SK-N-MC (cell line): ENCODE measurements around the gene PERM1.

ENCODE experiments used
- EZH2 ChIP-seq: fragments of 200-600 bp; sonication (generic); IDR thresholded peaks from one replicate; pipeline ENCODE4 v1.6.1; 2017; ENCODE audit warnings: antibody characterized with exemption
- FOXP2 ChIP-seq: optimal IDR thresholded peaks from 2 replicates; pipeline ENCODE3; 2011; ENCODE audit warnings: mild to moderate bottlenecking, moderate library complexity; ENCODE audit not compliant: insufficient read depth; ENCODE audit errors: extremely low read length, control extremely low read depth
- POLR2AphosphoS5 ChIP-seq: IDR thresholded peaks from 2 replicates; pipeline ENCODE4 v1.6.1; 2012; ENCODE audit warnings: mild to moderate bottlenecking, low read depth, low read length, borderline replicate concordance

DNA sequence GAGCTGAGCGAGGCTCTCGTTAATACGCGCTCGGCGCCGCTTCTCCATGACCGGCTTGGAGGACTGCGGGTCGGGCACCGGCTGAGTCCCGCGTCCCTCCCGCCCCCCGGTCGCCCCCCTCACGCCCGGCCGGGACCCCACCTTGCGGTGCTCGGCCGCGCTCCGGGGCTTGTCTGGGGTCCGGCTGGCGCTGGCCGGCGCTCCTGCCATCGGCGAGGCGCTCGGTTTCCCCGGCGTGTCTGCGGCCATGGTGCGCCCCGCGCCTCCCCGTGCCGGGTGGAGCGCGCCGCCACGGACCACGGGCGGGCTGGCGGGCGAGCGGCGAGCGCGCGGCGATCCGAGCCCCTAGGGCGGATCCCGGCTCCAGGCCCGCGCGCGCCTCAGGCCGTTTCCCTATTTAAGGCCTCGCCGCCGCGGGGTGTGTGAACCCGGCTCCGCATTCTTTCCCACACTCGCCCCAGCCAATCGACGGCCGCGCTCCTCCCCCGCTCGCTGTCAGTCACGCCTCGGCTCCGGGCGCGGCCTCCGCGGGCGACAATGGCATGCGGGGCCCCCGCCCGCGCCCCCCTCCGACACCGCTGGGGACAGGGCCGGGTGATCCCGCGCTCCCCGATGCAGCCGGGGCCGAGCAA lies 17.9 kb upstream of the PERM1 start, which contains the start of gene HES4:
- TF ChIP-seq POLR2AphosphoS5 (0 out of 2 replicates have a peak, but pooled peaks have one; percentile 15), EZH2 (no peak), FOXP2 (no peak)
